Stomach (tissue), 4 donors: ENCODE results near the gene PEAK1.

Experiments used
- CTCF ChIP-seq, 7 experiments: fragments of 450-650 bp in 4 of 7; fragments of 200-600 bp in 3 of 7; sonication (generic) in 3 of 7; IDR thresholded peaks; one replicate each; pipeline ENCODE4 v1.5.1; 2016 to 2019; ENCODE audit warnings: antibody characterized with exemption in 7 of 7, control low read depth in 2 of 7, mild to moderate bottlenecking in 1 of 7
- POLR2AphosphoS5 ChIP-seq, 3 donors: sonication (generic); formaldehyde crosslinking; IDR thresholded peaks; one replicate each; pipeline ENCODE4 v1.6.1; 2016; ENCODE audit warnings: antibody characterized with exemption in 3 of 3

- TF ChIP-seq CTCF (IDR thresholded peaks at IDR 0.05) (no peak), POLR2AphosphoS5 (IDR thresholded peaks at IDR 0.05) (no peak)
Measured at GRCh38 chr15:77195586-77195985, 224.3 kb downstream of the PEAK1 start.
